HCT116 (cell line): ENCODE results near the gene NDE1. TPM values are rescaled to one million over a fixed set of nuclear protein-coding genes. Genes with fewer than 3 reads are reported as not detected.
A peak's percentile ranks its signal among the peaks of the same experiment; 100 is the strongest.

Experiments
- ATAC-seq: fragments of 200-7000 bp; cut with Tn5 transposase; 2 replicates; pipeline ENCODE4 v1.9.1; 2020; ENCODE audit warnings: mild to moderate bottlenecking, moderate library complexity
- BruUV-seq: library from RNA; stranded (reverse); fragments of 400-500 nt; replicated peaks from 2 replicates; lab custom pipeline; 2021; lab: Mats Ljungman, UMichigan
- CTCF ChIA-PET: fragments of 300-600 bp; sonication (Branson Sonifier 250); formaldehyde crosslinking; loops from one replicate; lab custom pipeline; 2021; ENCODE audit warnings: antibody characterized with exemption; lab: Charles Lee
- POLR2A ChIA-PET: fragments of 300-600, 350-600 bp; sonication (Branson Sonifier 250); formaldehyde crosslinking; loops from one replicate; lab custom pipeline; 2021; ENCODE audit warnings: antibody characterized with exemption; lab: Charles Lee
- RAD21 ChIA-PET, 2 experiments: fragments of 300-600 bp; sonication (Branson Sonifier 250); formaldehyde crosslinking; loops; one replicate each; lab custom pipeline; 2023; ENCODE audit warnings: low total read pairs in 2 of 2; ENCODE audit not compliant: uncharacterized antibody in 2 of 2, unreplicated experiment in 2 of 2, low non-redundant PET in 1 of 2; lab: Charles Lee
- DNase-seq: peaks from one replicate; pipeline ENCODE4 v3.0.0-alpha.2; 2010; ENCODE audit warnings: low read depth, low spot score
- H2AFZ ChIP-seq: fragments of 200-600 bp; shearing (Covaris generic), sonication (generic); 2 replicates; pipeline ENCODE4 v1.6.1; 2017; ENCODE audit warnings: low read depth, mixed run types, mixed read lengths, antibody characterized with exemption, low read length; ENCODE audit not compliant: poor library complexity, severe bottlenecking
- H3K27ac ChIP-seq: 2 replicates; pipeline ENCODE4 v1.5.1; 2012; ENCODE audit warnings: low read depth, low read length
- H3K27me3 ChIP-seq: fragments of 200-600 bp; sonication (generic); 2 replicates; pipeline ENCODE4 v1.6.1; 2016; ENCODE audit warnings: mixed run types, low read length, mixed read lengths; ENCODE audit not compliant: insufficient read depth
- H3K36me3 ChIP-seq, 2 experiments: fragments of 200-500 bp in 1 of 2; fragments of 200-600 bp in 1 of 2; sonication (Bioruptor generic) in 1 of 2; sonication (generic) in 1 of 2; 2 replicates each; pipeline versions ENCODE4 v1.5.1 to v1.6.1; 2014 to 2016; ENCODE audit warnings: low read length in 2 of 2, inconsistent platforms in 1 of 2, mixed read lengths in 1 of 2, mixed run types in 1 of 2; ENCODE audit not compliant: insufficient read depth in 2 of 2, control insufficient read depth in 1 of 2
- H3K4me1 ChIP-seq, 2 experiments: fragments of 200-600 bp in 1 of 2; sonication (generic) in 1 of 2; 2 replicates each; pipeline versions ENCODE4 v1.5.1 to v1.6.1; 2012 to 2017; ENCODE audit warnings: low read length in 2 of 2, inconsistent platforms in 1 of 2, mild to moderate bottlenecking in 1 of 2, mixed read lengths in 1 of 2, mixed run types in 1 of 2, moderate library complexity in 1 of 2; ENCODE audit not compliant: insufficient read depth in 2 of 2, control insufficient read depth in 1 of 2
- H3K4me2 ChIP-seq: fragments of 200-600 bp; sonication (generic); 2 replicates; pipeline ENCODE4 v1.6.1; 2017; ENCODE audit warnings: mixed run types, low read length, mixed read lengths
- H3K4me3 ChIP-seq, 2 experiments: fragments of 200-600 bp in 1 of 2; sonication (generic) in 1 of 2; replicated peaks in 1 of 2; 2 replicates each; pipeline ENCODE4 v1.5.1; 2011 to 2016; ENCODE audit warnings: low read length in 2 of 2, control low read depth in 1 of 2, low read depth in 1 of 2, mild to moderate bottlenecking in 1 of 2, mixed read lengths in 1 of 2, mixed run types in 1 of 2
- H3K79me2 ChIP-seq: fragments of 200-600 bp; sonication (generic); 2 replicates; pipeline ENCODE4 v1.6.1; 2017; ENCODE audit warnings: mild to moderate bottlenecking, mixed run types, low read length, moderate library complexity, mixed read lengths; ENCODE audit not compliant: insufficient read depth
- H3K9ac ChIP-seq: fragments of 200-600 bp; sonication (generic); 2 replicates; pipeline ENCODE4 v1.6.1; 2016; ENCODE audit warnings: low read length, mixed read lengths
- H3K9me2 ChIP-seq: fragments of 200-600 bp; sonication (generic), shearing (Covaris generic); 2 replicates; pipeline ENCODE4 v1.6.1; 2017; ENCODE audit warnings: mixed run types, mild to moderate bottlenecking, moderate library complexity; ENCODE audit not compliant: insufficient read depth
- H3K9me3 ChIP-seq, 2 experiments: fragments of 200-500 bp in 1 of 2; fragments of 200-600 bp in 1 of 2; sonication (Bioruptor generic) in 1 of 2; sonication (generic) in 1 of 2; 2 replicates each; pipeline ENCODE4 v1.6.1; 2014 to 2017; ENCODE audit warnings: low read length in 2 of 2, mixed read lengths in 2 of 2, inconsistent platforms in 1 of 2, low read depth in 1 of 2, mild to moderate bottlenecking in 1 of 2, mixed run types in 1 of 2, moderate library complexity in 1 of 2; ENCODE audit not compliant: control insufficient read depth in 1 of 2, insufficient read depth in 1 of 2
- H4K20me1 ChIP-seq: fragments of 200-600 bp; sonication (generic), shearing (Covaris generic); 2 replicates; pipeline ENCODE4 v1.6.1; 2017; ENCODE audit warnings: mixed run types, mild to moderate bottlenecking, moderate library complexity; ENCODE audit not compliant: insufficient read depth
- CTCF ChIP-seq, 3 experiments: fragments of 200-600 bp in 1 of 3; sonication (generic) in 1 of 3; IDR thresholded peaks in 2 of 3; conservative IDR thresholded peaks in 1 of 3; 2 replicates each; pipeline ENCODE4 v1.5.1; 2012 to 2017; ENCODE audit warnings: low read depth in 2 of 3, low read length in 2 of 3, antibody characterized with exemption in 1 of 3, borderline replicate concordance in 1 of 3, control low read depth in 1 of 3, mild to moderate bottlenecking in 1 of 3, mixed read lengths in 1 of 3, mixed run types in 1 of 3, moderate library complexity in 1 of 3; ENCODE audit not compliant: insufficient read depth in 1 of 3
- MAX ChIP-seq: IDR thresholded peaks from 2 replicates; pipeline ENCODE4 v1.6.1; 2012
- RAD21 ChIP-seq: IDR thresholded peaks from 2 replicates; pipeline ENCODE4 v1.6.1; 2012; ENCODE audit warnings: low read depth, mild to moderate bottlenecking
- REST ChIP-seq: IDR thresholded peaks from 2 replicates; pipeline ENCODE4 v1.6.1; 2012; ENCODE audit warnings: low read depth
- intact Hi-C: fragments of 100-400 bp; cut with micrococcal nuclease; formaldehyde crosslinking; loops from 2 replicates; pipeline ENCODE4 v1.10.0; 2022
- total RNA-seq: library from RNA; stranded (reverse); gene quantifications from one replicate; pipeline ENCODE4 v1.2.1, GENCODE V29; 2021; ENCODE audit not compliant: unreplicated experiment

NDE1 gene
- total RNA-seq, 1 experiment from 2014 or later: 103 TPM

GRCh38 chr16:15765880-15766279 lies 115.8 kb downstream of the NDE1 start:
- H3K9me2 ChIP-seq: no peaks in the 10 kb centered on the region
- peak; percentile 99 for ATAC-seq
- H3K4me3 ChIP-seq: no peak overlapping the region
- no peaks in the 10 kb centered on the region for H4K20me1 ChIP-seq
- no peak overlapping the region for H3K9ac ChIP-seq
- intact Hi-C loops: loop anchor here (1.0 to 10.0 kb wide), 4 partner anchors 56 to 426 kb away; no protein-coding TSS in a partner anchor
- peaks cover 0 to 3% of the 10 kb centered on the region in 2 experiments; a peak in 2 of 4 replicates for H3K4me1 ChIP-seq
- no peaks in the 10 kb centered on the region for H3K36me3 ChIP-seq
- BruUV-seq: no TSS peak
- no peaks in the 10 kb centered on the region for H3K79me2 ChIP-seq
- no peak overlapping the region for H3K4me2 ChIP-seq
- H3K27ac ChIP-seq: no peak overlapping the region
- ChIA-PET RAD21 (interaction anchor here (0.6 to 1.3 kb wide), 4 partner anchors 55 to 435 kb away, joined by 3 to 4 read pairs (median 3); no protein-coding TSS in a partner anchor), CTCF (interaction anchor here (0.7 to 2.1 kb wide), 6 partner anchors 9 to 55 kb away, joined by 3 to 6 read pairs (median 4); no protein-coding TSS in a partner anchor)
- H3K27me3 ChIP-seq: no peaks in the 10 kb centered on the region
- TF ChIP-seq RAD21 (peak; percentile 88), MAX (no peak), REST (peak; percentile 43), CTCF (IDR thresholded peaks at IDR 0.05 in 2 of 3, conservative IDR thresholded peaks at IDR 0.05 in 1 of 3; ENCODE audit: borderline replicate concordance in 1 of 3, insufficient read depth in 1 of 3, low read depth in 2 of 3, low read length in 2 of 3) (peak; percentile 81 to 84 (median 84))
- TF ChIP-seq, all 23 proteins: peak for 3
- no peaks in the 10 kb centered on the region for H3K9me3 ChIP-seq
- peak; percentile 55 for DNase-seq
- POLR2A ChIA-PET: no interaction called here
- no peak overlapping the region for H2AFZ ChIP-seq
